KMS-11 (cell line): ENCODE data around the gene IFNA16.
"Not testable (repeated sequence)": the region's sequence is repeated elsewhere in the genome, so short reads cannot be mapped to it uniquely, and the experiment has no call there.

Source experiments
- H2AFZ ChIP-seq: fragments of 200-600 bp; sonication (generic); 2 replicates; pipeline ENCODE4 v1.6.1; 2016; ENCODE audit warnings: antibody characterized with exemption, mixed run types, low read depth
- H3K27ac ChIP-seq: fragments of 200-600 bp; sonication (generic); 2 replicates; pipeline ENCODE4 v1.6.1; 2016; ENCODE audit warnings: mild to moderate bottlenecking, mixed run types
- H3K27me3 ChIP-seq: fragments of 200-600 bp; sonication (generic); 2 replicates; pipeline ENCODE4 v1.6.1; 2017; ENCODE audit warnings: mild to moderate bottlenecking, low read depth, mixed run types, moderate library complexity; ENCODE audit not compliant: insufficient read depth
- H3K36me3 ChIP-seq: fragments of 200-600 bp; sonication (generic); 2 replicates; pipeline ENCODE4 v1.6.1; 2017; ENCODE audit warnings: mild to moderate bottlenecking, mixed run types; ENCODE audit not compliant: insufficient read depth
- H3K4me1 ChIP-seq: fragments of 200-600 bp; sonication (generic); 2 replicates; pipeline ENCODE4 v1.6.1; 2016; ENCODE audit warnings: mild to moderate bottlenecking, low read depth, mixed run types; ENCODE audit not compliant: poor library complexity, severe bottlenecking
- H3K4me2 ChIP-seq: fragments of 200-600 bp; sonication (generic); 2 replicates; pipeline ENCODE4 v1.7.0; 2016; ENCODE audit warnings: mild to moderate bottlenecking, mixed run types
- H3K4me3 ChIP-seq: fragments of 200-600 bp; sonication (generic); IDR thresholded peaks from 2 replicates; pipeline ENCODE4 v1.6.1; 2017; ENCODE audit warnings: low read depth, low read length, mixed read lengths; ENCODE audit not compliant: insufficient read depth
- H3K79me2 ChIP-seq: fragments of 200-600 bp; sonication (generic); 2 replicates; pipeline ENCODE4 v1.6.1; 2016; ENCODE audit warnings: low read depth, mixed run types; ENCODE audit not compliant: insufficient read depth
- H3K9ac ChIP-seq: fragments of 200-600 bp; sonication (generic); 2 replicates; pipeline ENCODE4 v1.6.1; 2016; ENCODE audit warnings: mild to moderate bottlenecking, mixed run types
- H4K20me1 ChIP-seq: fragments of 200-600 bp; sonication (generic); 2 replicates; pipeline ENCODE4 v1.6.1; 2016; ENCODE audit warnings: mild to moderate bottlenecking, mixed run types; ENCODE audit not compliant: insufficient read depth
- TF ChIP-seq, protein P1 (sequence below): fragments of 200-600 bp; sonication (generic); conservative IDR thresholded peaks from 2 replicates; pipeline ENCODE4 v1.6.1; 2017; ENCODE audit warnings: low read depth, mild to moderate bottlenecking, antibody characterized with exemption, low read length, moderate library complexity, mixed read lengths

IFNA16 gene

DNA sequence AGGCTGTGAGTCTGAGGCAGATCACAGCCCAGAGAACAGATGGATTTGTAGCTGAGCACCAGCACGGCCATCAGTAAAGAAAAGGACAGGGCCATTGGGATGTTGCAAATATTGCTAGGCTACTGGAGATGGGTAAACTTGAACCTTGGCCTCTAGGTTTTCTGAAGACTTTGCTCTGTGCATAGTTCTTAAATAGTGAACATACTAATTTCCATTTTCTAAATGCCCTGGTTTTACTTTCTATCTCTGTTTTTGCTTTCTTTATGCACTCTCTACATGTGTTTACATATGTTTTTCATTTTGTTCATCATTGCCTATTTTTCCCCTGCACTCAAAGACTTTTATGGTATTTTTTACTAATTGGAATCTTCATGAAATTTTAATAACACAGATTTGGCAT is at the start of gene IFNA16:
Gene IFNA16 (minus strand): TSS at position 101 of the 400 bp plus-strand sequence. CDS start 6 bp downstream, at position 95.
- H2AFZ ChIP-seq, H3K27me3 ChIP-seq, H3K4me3 ChIP-seq, H3K27ac ChIP-seq, H4K20me1 ChIP-seq, H3K79me2 ChIP-seq, H3K4me2 ChIP-seq, H3K4me1 ChIP-seq, H3K36me3 ChIP-seq, H3K9ac ChIP-seq: not testable (repeated sequence)

DNA sequence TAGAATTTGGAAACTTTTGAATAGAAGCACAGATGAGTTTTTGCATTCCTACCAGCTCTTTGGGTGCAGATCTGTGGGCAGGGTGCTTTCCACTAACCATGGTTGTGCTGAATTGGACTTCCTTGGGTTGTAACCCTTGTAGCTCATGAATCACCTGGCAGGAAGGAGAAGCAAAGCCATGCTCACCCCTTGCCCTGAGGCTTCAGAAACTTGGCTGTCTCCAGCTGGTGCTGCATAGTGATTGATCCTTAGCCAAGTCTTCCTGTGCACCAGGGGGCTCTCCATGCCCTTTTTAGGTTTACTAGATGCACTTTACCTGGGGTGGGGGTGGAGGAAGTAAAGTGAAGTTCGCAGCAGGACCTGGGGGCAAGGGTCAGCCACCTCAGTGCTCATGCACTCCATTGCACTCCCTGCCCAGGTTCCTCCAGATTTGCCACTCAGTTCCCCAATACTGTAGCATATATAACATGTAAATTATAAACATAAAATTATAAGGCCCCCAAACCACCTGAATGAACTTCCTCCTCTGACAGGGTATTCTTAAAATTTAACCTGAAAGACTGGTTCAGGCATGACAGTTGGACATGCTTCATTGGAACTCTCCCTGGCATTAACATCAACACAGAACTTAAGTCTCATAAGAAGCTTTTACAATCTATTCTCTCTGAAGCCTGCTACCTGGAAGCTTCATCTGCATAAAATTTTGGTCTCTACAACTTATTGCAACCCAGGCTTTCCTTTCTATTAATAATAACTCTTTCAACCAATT is 48.5 kb upstream of the IFNA16 start:
- Histone ChIP-seq H3K4me3 (no peak overlapping the region), H2AFZ (no peak overlapping the region), H3K27ac (no peak overlapping the region), H4K20me1 (no peaks in the 10 kb centered on the region), H3K4me2 (no peak overlapping the region), H3K79me2 (no peaks in the 10 kb centered on the region), H3K9ac (no peak overlapping the region), H3K27me3 (no peaks in the 10 kb centered on the region), H3K4me1 (no peaks in the 10 kb centered on the region), H3K36me3 (no peaks in the 10 kb centered on the region)
- TF ChIP-seq, protein P1, sequence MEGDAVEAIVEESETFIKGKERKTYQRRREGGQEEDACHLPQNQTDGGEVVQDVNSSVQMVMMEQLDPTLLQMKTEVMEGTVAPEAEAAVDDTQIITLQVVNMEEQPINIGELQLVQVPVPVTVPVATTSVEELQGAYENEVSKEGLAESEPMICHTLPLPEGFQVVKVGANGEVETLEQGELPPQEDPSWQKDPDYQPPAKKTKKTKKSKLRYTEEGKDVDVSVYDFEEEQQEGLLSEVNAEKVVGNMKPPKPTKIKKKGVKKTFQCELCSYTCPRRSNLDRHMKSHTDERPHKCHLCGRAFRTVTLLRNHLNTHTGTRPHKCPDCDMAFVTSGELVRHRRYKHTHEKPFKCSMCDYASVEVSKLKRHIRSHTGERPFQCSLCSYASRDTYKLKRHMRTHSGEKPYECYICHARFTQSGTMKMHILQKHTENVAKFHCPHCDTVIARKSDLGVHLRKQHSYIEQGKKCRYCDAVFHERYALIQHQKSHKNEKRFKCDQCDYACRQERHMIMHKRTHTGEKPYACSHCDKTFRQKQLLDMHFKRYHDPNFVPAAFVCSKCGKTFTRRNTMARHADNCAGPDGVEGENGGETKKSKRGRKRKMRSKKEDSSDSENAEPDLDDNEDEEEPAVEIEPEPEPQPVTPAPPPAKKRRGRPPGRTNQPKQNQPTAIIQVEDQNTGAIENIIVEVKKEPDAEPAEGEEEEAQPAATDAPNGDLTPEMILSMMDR = no peak

DNA sequence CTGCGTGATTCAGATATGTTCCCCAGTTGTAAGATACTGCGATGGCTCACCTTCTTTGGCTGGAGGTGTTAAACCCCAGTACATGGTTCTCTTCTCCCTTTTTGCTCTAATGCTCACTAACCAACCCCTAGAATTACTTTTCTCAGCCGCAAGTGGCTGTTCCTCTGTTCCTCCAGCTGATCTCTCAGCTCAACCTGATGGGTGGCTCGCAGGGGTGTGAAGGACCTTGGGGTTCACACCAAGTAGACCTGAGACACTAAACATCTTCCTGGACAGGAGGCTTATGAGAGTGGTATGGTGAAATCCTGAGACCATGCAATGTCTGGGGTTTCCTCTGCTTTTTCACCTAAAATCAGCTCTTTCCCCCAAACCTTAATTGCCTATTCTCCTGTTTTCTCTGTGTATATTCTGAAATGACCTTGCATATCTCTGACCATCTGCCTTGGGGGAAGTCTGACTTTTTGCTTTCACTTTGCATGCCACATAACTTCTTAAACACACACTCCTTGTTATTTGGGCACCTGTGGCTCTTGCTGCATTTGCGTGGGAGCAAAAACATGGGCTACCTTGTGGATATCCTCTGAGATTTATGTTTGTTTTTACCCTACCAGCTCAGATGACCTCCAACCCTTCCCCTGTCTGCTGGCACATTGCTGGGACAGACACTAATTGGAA is 38.6 kb upstream of the IFNA16 start:
- TF ChIP-seq, protein P1 = no peak
- no peak overlapping the region for H3K9ac ChIP-seq
- H3K4me1 ChIP-seq = peaks cover 5% of the 10 kb centered on the region
- no peaks in the 10 kb centered on the region for H3K79me2 ChIP-seq
- no peak overlapping the region for H3K4me3 ChIP-seq
- H3K27ac ChIP-seq = no peak overlapping the region
- H4K20me1 ChIP-seq = no peaks in the 10 kb centered on the region
- H3K36me3 ChIP-seq = no peaks in the 10 kb centered on the region
- H2AFZ ChIP-seq = no peak overlapping the region
- H3K27me3 ChIP-seq = peaks cover 3% of the 10 kb centered on the region; the same call in 1 of the 2 replicates
- no peak overlapping the region for H3K4me2 ChIP-seq

DNA sequence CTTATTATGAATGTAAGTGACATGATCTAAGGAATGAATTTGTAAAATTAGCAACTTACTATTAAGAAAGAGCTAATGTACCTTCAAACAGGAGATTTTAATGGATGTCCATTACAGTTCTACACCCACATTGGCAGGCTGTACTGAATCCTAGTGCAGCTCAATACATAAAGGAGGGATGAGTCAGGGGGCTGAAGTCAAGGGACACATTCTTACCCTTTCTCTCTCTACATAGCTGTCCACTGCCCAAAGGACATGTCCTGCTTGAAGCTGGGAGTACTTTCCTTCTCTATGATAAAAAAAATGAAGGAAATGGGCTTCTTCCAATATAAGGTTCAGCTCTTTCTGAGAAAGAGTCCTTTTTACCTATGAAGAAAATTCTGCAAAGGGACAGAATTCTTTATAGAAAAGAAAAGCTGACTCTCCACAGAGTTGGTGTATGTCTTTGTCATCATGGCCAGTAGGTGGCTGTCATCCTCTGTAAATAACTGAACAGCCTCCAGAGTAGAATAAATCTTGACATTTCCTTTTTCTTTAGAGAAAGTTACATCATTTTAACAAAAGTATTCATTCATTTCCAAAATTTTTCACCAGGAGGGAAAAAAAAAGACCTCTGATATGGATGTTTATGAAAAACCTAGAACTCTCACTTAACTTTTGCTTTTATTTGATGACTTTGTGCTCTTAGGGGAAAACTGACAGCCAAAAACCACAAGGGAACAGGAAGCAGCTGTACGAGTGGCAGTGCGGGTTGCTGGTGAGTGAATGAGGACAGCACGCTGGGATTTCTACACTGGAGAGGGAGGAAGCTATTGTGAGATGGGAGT is 35.8 kb upstream of the IFNA16 start:
- Histone ChIP-seq H2AFZ (no peak overlapping the region), H3K27me3 (peaks cover 3% of the 10 kb centered on the region; the same call in 1 of the 2 replicates), H3K4me3 (no peak overlapping the region)

More for the DNA sequence above, 35.8 kb upstream of the IFNA16 start:
- H3K36me3 ChIP-seq = no peaks in the 10 kb centered on the region
- no peak overlapping the region for H3K27ac ChIP-seq
- H3K4me2 ChIP-seq = peak overlapping the region; percentile 1; the same call in 1 of the 2 replicates
- no peaks in the 10 kb centered on the region for H4K20me1 ChIP-seq
- H3K79me2 ChIP-seq = no peaks in the 10 kb centered on the region
- H3K4me1 ChIP-seq = peaks cover 5% of the 10 kb centered on the region
- TF ChIP-seq, protein P1 = peak; percentile 76
- no peak overlapping the region for H3K9ac ChIP-seq
